ENCODE data around the gene EZH2. TPM values are rescaled to one million over a fixed set of nuclear protein-coding genes. Genes with fewer than 3 reads are reported as not detected.

Gene EZH2
- polyA plus RNA-seq, 1 donor from 2014 or later: 67.2 TPM

- Histone ChIP-seq H3K4me3 (ENCODE audit: low read length) (no peak overlapping the region), H3K4me2 (ENCODE audit: low read length) (no peak overlapping the region), H3K27me3 (ENCODE audit: insufficient read depth, low read depth, low read length) (no peaks in the 10 kb centered on the region), H3K9me2 (ENCODE audit: insufficient read depth, low read length) (no peaks in the 10 kb centered on the region), H2AFZ (ENCODE audit: low read depth, low read length) (no peak overlapping the region), H3F3A (ENCODE audit: insufficient read depth, low read length, poor library complexity, severe bottlenecking) (no peaks in the 10 kb centered on the region), H3K9me3 (ENCODE audit: low read length) (no peaks in the 10 kb centered on the region), H3K27ac (ENCODE audit: low read length) (no peak overlapping the region), H3K9ac (ENCODE audit: low read length) (no peak overlapping the region), H3K79me2 (replicated peaks; ENCODE audit: insufficient read depth, low read length) (no peaks in the 10 kb centered on the region), H3K36me3 (ENCODE audit: insufficient read depth, low read length) (peaks cover 8% of the 10 kb centered on the region), H4K20me1 (ENCODE audit: insufficient read depth) (no peaks in the 10 kb centered on the region)
- TF ChIP-seq EZH2 (IDR thresholded peaks at IDR 0.05; ENCODE audit: borderline replicate concordance, insufficient read depth, low read length, poor library complexity, severe bottlenecking) (no peak), CTCF (IDR thresholded peaks at IDR 0.05; ENCODE audit: poor library complexity, severe bottlenecking) (no peak), EP300 (conservative IDR thresholded peaks at IDR 0.05; ENCODE audit: poor library complexity, severe bottlenecking) (no peak), RAD21 (conservative IDR thresholded peaks at IDR 0.05) (no peak), TAF1 (IDR thresholded peaks at IDR 0.05; ENCODE audit: low read depth) (no peak), POLR2AphosphoS5 (IDR thresholded peaks at IDR 0.05) (no peak), SMC3 (conservative IDR thresholded peaks at IDR 0.05; ENCODE audit: poor library complexity) (no peak)
Observed at GRCh38 chr7:148791546-148791945, 92.5 kb downstream of the EZH2 start.

GRCh38 chr7:148790850-148791249 lies 93.2 kb downstream of the EZH2 start:
- TF ChIP-seq CTCF (IDR thresholded peaks at IDR 0.05; ENCODE audit: poor library complexity, severe bottlenecking): no peak
- no peak for TF ChIP-seq RAD21 (conservative IDR thresholded peaks at IDR 0.05)
- no peak for TF ChIP-seq SMC3 (conservative IDR thresholded peaks at IDR 0.05; ENCODE audit: poor library complexity)
- TF ChIP-seq TAF1 (IDR thresholded peaks at IDR 0.05; ENCODE audit: low read depth): no peak
- no peak for TF ChIP-seq POLR2AphosphoS5 (IDR thresholded peaks at IDR 0.05)
- no peak for TF ChIP-seq EP300 (conservative IDR thresholded peaks at IDR 0.05; ENCODE audit: poor library complexity, severe bottlenecking)
- no peak for TF ChIP-seq MXI1 (conservative IDR thresholded peaks at IDR 0.05; ENCODE audit: poor library complexity, severe bottlenecking)
- no peak for TF ChIP-seq REST (IDR thresholded peaks at IDR 0.05; ENCODE audit: borderline replicate concordance)
- TF ChIP-seq EZH2 (IDR thresholded peaks at IDR 0.05; ENCODE audit: borderline replicate concordance, insufficient read depth, low read length, poor library complexity, severe bottlenecking): no peak
- H3K4me2 ChIP-seq (ENCODE audit: low read length): no peak overlapping the region
- H2AFZ ChIP-seq (ENCODE audit: low read depth, low read length): no peak overlapping the region
- H3K9me2 ChIP-seq (ENCODE audit: insufficient read depth, low read length): no peaks in the 10 kb centered on the region
- H3K9ac ChIP-seq (ENCODE audit: low read length): no peak overlapping the region
- peaks cover 8% of the 10 kb centered on the region for H3K36me3 ChIP-seq (ENCODE audit: insufficient read depth, low read length)
- H3K4me3 ChIP-seq (ENCODE audit: low read length): no peak overlapping the region
- H3K27ac ChIP-seq (ENCODE audit: low read length): no peak overlapping the region
- no peaks in the 10 kb centered on the region for H3K79me2 ChIP-seq (replicated peaks; ENCODE audit: insufficient read depth, low read length)
- no peaks in the 10 kb centered on the region for H3K27me3 ChIP-seq (ENCODE audit: insufficient read depth, low read depth, low read length)
- H3F3A ChIP-seq (ENCODE audit: insufficient read depth, low read length, poor library complexity, severe bottlenecking): no peaks in the 10 kb centered on the region
- no peaks in the 10 kb centered on the region for H4K20me1 ChIP-seq (ENCODE audit: insufficient read depth)
- no peaks in the 10 kb centered on the region for H3K9me3 ChIP-seq (ENCODE audit: low read length)

Data from neural cell (in vitro differentiated cells).